ENCODE results near the gene DNM3.
"Not testable (repeated sequence)": the region's sequence is repeated elsewhere in the genome, so short reads cannot be mapped to it uniquely, and the experiment has no call there.

The DNM3 gene

DNA sequence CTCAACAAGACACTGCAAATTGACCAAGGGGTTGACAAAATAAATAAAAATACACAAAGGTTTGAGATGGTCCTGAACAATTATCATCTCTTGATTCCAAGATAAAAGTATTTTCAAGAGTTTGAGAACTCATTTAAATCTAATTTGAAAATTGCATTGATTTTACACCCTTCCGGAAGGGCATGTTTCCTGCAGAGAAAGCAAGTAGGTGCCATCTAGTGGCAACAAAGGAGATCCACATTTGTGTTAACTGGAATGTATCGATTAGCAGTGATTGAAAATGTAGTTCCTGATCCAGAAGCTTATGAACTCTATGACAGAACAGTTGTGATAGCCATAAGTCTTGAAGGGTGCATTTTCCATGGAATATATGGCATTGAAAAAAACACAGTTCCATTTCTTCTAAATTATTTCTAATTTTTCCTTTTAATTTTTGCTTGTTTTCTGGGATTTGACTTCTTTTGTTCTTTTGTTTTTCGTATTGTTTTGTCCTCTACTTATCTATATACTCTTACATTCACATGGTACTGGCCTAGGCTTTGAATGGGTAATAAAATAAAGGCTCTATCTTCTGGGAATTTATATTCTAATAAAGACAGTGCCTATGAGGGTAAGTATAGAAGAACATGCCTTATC lies 143.7 kb downstream of the DNM3 start:
- peak; percentile 23 for DNase-seq

DNA sequence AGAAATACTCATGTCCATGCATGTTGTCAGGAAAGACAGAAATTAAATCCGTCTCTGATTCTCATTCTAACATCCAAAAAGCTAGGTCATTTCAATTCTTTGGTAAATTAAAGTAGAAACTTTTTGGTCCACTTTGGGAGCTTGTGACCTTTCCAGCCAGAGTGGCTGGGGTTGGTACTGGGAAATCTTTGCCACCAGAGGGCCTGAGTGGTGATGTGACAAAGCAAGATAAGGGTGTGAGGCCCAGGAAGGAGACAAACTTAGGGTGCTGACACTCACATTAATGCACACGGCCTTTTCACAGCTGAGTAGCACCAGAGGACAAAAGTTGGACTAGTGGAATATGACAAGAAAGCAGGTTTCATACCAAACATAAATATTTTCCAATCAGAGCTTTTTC lies 144.3 kb downstream of the DNM3 start:
- DNase-seq = no peak

DNA sequence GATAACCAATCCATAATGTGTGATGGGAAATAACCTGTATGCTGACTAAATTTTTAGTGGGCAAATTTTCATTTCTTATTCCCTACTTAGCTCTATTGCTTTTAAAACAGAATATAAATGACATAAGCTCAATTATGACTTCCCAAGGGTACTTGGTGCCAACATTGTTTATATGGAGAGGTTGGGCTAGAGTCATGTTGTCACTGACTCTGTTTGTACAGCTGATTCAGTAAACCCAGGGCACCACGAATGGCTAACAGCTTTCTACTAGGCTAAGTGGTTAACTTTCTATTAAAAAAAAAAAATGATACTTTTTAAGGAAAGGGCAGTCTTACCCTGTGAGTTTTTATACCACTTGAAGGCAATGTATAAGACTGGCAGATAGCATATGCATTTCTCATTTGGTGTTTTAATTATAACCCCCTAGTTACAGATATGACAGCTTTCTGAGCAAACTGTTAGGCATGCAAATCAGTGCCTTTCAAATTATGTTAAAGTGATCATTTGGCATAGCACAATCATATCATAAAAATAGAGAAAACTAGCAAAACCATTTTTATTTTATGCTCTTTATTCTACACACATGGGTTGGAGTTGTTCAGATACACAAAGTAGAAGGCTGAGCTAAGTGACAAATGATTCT lies 147.1 kb downstream of the DNM3 start:
- no peak for DNase-seq

DNA sequence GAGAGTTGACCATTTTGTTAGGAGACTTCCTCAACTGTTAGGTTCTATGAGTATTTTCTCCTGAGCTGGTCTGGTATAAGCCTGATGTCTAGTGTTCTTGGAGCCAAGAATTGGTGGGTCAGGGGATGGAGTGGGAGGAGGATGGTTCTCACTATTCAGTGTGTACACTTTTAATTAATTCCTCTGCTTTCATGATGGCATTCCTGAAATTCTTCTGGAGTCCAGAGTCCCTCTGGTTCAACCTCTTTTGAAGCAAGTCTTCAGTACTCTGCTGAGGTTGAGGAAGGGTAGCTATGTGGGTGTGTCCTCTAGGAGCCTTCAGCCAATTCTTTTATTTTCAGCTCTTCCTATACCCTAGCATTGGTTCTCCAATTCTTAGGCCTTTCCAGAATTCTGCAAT lies 149.1 kb downstream of the DNM3 start:
- no peak for DNase-seq

DNA sequence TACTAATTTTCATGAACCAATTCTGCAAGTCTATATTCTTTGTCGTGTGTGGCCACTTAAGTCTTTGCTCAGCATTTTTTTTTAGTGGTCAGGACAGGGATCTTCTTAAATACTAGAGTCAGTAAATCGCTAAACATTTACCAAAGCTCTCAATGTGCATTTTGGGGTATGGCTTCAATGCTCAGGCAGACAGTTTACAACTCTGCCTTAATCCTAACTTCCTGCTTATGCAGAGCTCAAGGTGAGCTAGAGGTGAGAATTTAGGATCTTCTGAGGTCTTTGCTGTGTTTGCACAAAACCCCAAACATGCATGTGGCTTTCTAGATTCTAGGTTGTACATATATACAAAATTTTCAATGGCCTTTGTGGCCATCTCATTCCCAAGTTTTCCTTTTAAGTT lies 153.0 kb downstream of the DNM3 start:
- no peak for DNase-seq

DNA sequence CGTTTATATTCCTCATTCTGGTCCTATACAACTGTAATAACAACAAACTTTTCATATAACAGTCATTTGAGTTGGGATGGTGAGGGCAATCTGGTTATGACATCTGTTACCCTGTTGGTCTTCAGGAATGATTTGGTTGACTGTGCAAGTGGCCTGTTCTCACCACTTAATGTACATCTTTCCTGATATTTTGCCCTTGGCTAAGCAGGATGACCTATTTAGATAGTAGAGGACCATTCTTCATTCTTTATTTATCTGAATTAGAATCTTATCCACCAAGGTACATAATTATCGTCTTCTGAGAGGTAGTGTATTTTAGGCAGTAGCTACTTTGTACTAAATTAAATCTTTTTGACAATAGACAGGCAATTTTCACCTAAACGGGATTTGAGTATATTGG lies 154.3 kb downstream of the DNM3 start:
- no peak for DNase-seq

DNA sequence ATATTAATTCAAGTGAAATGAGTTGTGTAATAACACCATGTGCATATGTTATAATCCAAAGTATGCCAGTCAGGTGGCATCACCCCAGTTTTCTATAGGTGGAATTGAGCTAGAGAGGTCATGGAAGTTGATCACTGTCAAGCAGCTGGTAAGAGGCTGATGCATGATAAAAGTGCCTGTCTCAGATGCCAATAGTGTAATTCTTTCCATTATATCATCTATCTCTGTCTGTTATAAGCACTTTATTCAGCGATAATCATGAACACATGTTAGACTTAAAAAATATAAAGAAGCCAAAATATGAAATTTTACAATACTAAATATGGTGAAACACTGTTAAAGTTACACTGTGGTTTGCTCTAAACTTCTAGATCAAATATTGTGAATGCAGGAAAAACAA lies 156.6 kb downstream of the DNM3 start:
- DNase-seq = no peak

DNA sequence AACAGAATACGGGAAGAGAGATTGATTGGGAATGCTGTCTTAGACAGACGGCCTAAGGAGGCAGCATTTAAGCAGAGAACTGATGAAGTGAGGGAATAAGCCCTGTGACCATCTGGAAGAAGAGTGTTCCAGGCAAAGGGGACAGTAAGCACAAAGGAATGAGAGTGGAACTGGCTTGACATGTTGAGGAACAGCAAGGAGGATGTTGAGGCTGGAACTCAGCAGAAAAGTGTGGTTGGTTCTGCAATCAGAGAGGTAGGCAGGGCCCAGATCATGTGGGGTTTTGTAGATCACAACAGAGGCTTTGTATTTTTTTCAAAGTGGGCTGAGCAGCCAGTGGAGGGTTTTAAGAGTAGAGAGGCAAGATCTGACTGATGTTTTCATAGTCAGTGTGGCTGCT lies 157.4 kb downstream of the DNM3 start:
- DNase-seq = no peak

DNA sequence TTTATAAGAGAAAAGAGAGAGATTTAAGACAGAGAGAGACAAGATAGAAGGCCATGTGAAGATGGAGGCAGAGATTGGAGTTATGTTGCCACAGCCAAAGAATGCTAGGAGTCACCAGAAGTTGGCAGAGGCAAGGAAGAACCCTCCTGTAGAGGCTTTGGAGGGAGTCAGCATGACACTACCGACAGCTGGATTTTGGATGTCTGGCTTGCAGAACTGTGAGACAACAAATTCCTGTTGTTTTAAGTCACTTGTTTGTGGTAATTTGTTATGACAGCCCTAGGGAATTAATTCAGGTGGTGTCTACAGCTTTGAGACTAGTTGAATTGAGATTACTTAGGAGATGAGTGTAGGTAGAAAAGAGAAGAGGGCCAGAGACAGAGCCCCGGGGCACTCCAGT lies 158.5 kb downstream of the DNM3 start:
- DNase-seq = no peak

DNA sequence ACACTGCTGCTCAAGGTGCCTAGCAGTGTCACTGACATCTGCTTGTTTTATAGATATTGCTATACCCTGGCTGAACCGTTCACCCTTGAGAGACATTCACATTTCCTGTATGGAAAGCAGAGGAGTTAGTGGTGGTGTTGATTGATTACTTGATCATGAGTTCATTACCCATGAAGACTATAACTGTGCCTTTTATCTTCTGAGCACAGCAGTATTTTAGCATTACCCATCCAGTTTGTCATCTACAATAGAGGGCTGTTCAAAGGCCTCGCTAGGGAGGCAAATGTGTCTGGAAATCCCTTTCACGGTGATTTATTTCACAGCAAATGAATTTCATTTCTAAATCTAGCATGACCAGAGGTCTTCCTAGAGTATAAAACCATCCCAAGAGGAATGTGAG lies 160.0 kb downstream of the DNM3 start:
- no peak for DNase-seq

DNA sequence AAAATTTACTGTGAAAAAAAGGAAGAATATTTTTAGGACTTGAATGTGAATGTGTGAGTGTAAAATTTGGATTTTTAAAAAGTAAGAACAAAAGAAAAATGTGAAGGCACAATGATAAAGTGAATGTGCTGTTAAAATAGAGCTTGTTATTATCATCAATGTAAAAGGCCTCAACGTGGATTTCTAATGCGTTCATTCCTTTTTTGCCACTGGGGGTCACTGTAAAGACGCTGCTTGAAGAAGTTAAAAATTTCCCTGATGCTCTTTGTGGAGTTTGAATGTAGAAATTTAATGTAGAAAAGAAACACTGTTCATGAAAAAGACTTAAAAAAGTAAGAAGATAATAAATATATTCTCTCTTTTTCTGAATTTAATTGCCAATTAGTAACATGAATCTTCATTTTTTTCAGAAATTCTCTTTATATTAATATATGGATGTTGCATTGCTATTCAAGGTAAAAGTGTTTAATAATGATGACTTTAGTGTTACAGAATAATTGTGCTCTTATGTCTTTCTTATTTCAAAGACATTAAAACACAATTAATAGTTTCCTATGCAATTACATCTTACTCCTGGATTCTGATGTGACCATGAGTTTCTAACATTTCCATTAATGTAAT lies 161.5 kb downstream of the DNM3 start:
- DNase-seq = no peak

DNA sequence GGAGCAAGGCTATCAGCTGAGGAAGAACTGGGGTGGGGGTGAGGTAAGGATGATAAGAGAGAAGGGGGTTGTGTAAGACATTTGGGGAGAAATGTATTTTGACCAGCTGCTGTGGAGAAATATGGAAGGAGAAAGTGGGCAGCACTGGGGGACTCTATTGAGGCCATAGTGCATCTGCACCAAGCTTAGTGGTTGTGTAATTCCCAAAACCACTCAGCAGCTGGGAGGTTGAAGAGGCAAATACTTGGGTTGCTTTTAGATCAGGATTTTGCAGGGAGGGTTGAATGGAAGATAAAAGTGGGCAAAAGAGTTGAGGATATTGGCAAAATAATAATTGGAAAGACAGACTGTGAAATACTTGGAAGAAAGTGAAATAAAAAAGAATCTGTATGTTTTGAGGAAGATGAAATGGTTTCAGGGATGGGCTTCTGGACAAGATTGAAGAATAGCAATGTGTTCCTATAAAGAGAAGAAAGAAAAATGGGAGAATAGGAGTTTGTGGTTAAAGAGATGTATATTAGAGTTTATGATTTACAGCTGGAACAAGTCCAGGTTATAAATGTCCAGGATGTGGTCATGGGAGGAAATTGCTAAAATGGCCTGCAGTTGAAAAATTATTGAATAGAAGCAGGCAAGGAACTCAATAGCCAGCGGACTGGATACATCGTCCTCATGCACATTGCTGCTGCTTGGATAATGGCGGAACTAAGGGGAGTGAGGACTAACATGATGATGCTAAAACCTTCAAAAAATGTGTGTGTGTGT lies 162.7 kb downstream of the DNM3 start:
- no peak for DNase-seq

DNA sequence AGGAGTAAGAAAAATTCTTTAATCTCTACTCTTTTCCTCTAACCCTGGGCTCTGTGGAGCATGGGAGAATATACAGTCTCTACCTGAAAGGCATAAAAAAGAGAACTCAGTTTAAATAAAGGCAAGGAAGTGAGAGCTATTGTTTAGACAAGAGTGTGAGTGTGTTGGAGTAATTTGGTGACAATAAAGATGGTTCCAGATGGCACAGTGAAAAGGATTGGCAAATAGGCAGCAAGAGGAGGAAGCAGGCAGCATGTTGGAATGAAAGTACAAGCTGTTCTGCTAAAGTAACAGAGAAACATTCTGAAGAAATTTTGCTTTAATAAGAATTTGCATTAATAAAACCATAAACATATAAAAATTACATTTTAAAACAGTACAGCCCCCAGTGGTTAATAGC lies 163.4 kb downstream of the DNM3 start:
- DNase-seq = no peak

DNA sequence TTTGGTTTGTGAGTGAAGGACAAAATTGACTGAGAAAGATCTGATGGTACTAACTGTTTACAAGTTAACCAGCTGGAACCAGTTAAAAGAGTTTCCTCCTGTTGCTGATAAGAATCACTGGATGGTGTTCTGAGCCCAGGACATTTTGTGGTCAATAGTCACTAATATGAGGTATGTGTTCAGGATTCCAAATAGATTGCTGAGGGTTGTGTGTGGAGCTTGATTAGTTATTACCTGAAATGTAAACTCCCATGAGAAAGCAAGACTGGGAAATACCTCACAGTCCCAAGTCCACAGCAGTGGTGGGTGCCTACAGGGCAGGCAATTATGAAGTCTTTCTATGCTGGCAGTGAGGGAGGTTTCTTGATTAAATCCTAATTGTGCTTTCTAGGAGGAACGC lies 164.6 kb downstream of the DNM3 start:
- DNase-seq = no peak

DNA sequence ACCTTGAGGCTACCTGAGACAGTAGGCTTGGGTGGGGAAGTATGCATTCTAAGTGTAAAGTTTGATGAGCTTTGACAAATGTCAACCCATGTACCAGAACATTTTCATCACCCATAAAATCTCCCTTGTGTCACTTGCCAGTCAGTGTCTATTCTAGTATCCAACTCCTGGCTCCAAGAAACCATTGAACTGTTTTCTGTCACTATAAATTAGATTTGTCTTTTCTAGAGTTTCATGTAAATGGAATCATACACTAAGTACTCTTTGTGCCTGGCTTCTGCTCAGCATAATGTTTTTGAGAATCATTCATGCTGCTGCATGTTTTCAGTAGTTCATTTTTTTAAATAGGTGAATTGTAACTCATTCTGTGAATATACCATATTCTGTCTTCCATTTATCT lies 165.4 kb downstream of the DNM3 start:
- DNase-seq = no peak

DNA sequence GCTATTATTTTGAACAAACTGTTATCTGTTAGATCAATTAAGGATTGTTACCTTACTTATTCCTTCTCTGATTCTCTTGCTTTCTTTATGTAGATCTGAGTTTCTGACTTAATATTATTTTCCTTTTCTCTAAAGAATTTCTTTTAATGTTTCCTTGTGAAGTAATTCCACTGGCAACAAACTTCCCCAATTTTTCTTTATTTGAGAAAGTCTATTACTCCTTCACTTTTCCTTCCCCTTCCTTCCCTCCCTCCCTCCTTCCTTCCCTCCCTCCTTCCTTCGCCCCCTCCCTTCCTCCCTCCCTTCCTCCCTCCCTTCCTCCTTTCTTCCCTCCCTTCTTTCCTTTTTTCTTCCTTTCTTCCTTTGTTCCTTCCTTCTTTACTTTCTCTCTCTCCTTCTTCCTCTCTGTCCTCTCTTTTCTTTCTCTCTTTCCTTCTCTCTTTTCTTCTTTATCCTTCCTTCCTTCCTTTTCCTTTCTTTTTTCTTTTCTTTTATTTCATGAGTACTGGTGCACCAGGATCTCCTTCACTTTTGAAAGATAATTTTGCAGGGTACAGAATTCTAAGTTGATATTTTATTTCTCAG lies 177.5 kb downstream of the DNM3 start:
- no peak for DNase-seq

DNA sequence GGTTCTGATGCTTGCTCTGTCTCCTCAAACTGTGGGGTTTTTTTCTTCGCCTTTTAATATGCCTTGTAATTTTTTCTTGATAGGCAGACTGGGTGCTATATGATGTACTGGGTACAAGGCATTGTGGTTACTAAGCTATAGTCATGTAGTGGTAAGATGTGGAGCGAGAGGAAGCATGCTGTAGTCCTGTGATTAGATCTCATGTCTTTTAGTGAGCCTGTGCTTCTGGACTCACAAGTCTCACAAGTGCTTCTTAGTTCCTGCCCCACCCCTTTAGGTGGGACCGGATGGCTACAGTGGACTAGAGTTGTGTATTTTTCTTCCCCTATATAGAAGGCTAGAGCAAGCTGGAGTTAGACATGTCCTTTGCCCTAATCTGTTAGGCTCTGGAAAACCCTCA lies 178.7 kb downstream of the DNM3 start:
- no peak for DNase-seq

DNA sequence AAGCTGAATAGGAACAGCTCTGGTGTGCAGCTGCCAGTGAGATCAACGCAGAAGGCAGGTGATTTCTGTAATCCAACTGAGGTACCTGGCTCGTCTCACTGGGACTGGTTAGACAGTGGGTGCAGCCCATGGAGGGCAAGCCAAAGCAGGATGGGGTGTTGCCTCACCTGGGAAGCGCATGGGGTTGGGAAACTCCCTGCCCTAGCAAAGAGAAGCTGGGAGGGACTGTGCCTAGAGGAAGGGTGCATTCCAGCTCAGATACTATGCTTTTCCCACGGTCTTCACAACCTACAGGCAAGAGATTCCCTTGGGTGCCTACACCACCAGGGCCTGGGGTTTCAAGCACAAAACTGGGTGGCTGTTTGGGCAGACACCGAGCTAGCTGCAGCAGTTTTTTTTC lies 183.2 kb downstream of the DNM3 start:
- DNase-seq = no peak

DNA sequence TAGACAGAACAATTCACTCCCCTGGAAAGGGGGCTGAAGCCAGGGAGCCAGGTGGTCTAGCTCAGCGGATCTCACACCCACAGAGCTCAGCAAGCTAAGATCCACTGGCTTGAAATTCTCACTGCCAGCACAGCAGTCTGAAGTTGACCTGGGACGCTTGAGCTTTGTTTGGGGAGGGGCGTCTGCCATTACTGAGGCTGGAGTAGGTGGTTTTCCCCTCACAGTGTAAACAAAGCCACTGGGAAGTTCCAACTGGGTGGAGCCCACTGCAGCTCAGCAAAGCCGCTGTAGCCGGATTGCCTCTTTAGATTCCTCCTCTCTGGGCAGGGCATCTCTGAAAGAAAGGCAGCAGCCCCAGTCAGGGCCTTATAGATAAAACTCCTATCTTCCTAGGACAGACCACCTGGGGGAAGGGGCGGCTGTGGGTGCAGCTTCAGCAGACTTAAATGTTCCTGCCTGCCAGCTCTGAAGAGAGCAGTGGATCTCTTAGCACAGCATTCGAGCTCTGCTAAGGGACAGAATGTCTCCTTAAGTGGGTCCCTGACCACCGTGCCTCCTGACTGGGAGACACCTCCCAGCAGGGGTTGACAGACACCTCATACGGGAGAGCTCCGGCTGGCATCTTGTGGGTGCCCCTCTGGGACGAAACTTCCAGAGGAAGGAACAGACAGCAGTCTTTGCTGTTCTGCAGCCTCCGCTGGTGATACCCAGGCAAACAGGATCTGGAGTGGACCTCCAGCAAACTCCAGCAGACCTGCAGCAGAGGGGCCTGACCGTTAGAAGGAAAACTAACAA lies 183.8 kb downstream of the DNM3 start:
- not testable (repeated sequence) for DNase-seq

DNA sequence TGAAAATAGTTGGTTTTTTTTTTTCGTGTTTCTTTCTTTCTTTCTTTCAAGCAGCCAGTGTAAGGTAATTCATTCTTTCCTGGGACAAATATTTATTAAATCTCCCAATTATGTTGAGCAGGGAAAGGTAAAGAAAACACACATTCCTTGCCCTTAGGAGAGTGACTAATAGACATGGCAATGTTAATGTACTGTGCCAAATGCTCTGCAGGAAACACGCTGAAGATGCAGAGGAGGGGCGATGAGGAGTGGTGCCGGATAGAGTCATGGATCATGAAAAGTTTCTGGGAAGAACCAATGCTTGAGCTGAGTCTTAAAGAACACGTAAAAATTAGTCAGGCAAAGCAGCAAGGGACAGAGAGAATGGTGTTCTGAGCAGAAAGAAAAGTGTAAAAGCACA lies 199.2 kb downstream of the DNM3 start:
- no peak for DNase-seq

DNA sequence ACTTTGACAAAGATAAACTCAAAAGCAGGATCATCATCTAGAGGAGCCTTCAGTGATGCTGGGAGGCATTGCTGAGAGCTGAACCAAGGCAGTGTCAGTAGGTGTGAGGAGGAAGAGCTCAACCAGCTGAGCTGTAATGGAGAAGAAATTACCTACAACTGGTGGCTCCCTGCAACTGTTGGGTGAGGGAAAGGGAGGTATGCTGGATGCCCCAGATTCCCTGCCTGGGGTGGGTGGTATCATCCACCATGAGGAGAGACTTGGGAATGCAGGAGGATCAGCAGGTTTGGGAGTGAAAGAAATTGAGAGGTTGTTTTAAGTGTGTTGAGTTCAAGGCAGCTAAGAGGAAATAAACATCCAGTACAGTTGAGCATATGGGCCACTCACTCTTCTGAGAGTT lies 199.8 kb downstream of the DNM3 start:
- no peak for DNase-seq

DNA sequence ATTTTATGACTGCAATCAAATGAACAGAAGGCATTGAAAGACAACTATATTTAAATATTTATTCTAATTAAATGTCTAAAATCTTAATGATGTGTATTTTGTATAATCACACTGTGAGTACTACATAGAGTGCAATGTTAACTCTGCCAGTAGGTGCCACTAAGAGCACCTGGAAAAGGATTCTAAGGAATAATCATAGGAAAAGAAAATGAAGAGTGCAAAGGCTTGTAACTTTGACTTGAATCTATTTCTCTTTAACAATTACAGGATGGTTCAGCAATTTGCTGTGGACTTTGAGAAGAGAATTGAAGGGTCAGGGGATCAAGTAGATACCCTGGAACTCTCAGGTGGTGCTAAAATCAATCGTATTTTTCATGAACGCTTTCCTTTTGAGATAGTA lies 200.4 kb downstream of the DNM3 start:
- DNase-seq = no peak

DNA sequence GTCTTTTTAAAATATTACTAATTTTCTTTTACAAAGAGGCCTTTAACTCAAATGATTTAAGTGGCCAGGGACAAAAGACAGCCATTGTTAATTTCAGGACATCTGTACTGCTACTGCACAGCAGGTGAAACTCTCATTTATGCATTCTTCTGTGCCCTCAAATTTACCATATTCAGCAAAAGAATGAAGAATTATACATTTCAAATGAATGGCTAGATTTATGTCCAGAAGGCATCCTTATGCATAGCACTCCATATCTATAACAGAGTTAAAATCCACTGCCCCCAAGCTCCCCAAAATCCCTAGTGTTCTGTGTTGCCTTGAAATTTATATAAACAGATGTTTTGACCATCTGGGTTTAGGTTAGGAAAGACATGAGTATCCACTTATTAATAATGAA lies 202.6 kb downstream of the DNM3 start:
- DNase-seq = no peak
